ENCODE results near the gene KIF26A.
A peak's percentile ranks its signal among the peaks of the same experiment; 100 is the strongest.
"Not testable (repeated sequence)": the region's sequence is repeated elsewhere in the genome, so short reads cannot be mapped to it uniquely, and the experiment has no call there.

Gene KIF26A

GRCh38 chr14:104149617-104150135 is 11.3 kb downstream of the KIF26A start:
- POLR2A ChIA-PET (ENCODE audit: low non-redundant PET), result no interaction called here
- DNase-seq (ENCODE audit: low spot score), result no peak
- peak overlapping the region; percentile 16; the same call in 1 of the 2 replicates for H3K27ac ChIP-seq
- CTCF ChIA-PET, result no interaction called here
- no peak for TF ChIP-seq CTCF (conservative IDR thresholded peaks at IDR 0.05; ENCODE audit: low read depth)

- no peak overlapping the region for H3K27ac ChIP-seq
- no peak for DNase-seq (ENCODE audit: low spot score)
- TF ChIP-seq CTCF (conservative IDR thresholded peaks at IDR 0.05; ENCODE audit: low read depth), result no peak
- ChIA-PET CTCF (interaction anchor here (0.7 kb wide), 1 partner anchor 11 kb away, joined by 5 read pairs; no protein-coding TSS in a partner anchor), POLR2A (ENCODE audit: low non-redundant PET) (no interaction called here)
Measured at GRCh38 chr14:104150136-104151025, 12.0 kb downstream of the KIF26A start.

GRCh38 chr14:104151026-104151381 is 12.6 kb downstream of the KIF26A start:
- POLR2A ChIA-PET (ENCODE audit: low non-redundant PET), result no interaction called here
- no peak for DNase-seq (ENCODE audit: low spot score)
- TF ChIP-seq CTCF (conservative IDR thresholded peaks at IDR 0.05; ENCODE audit: low read depth), result no peak
- H3K27ac ChIP-seq, result no peak overlapping the region; the same call in 1 of the 2 replicates
- CTCF ChIA-PET, result interaction anchor here (0.7 kb wide), 1 partner anchor 340 kb away, joined by 3 read pairs; no protein-coding TSS in a partner anchor

GRCh38 chr14:104151566-104152245 is 13.3 kb downstream of the KIF26A start:
- DNase-seq (ENCODE audit: low spot score), result no peak
- peak overlapping the region; percentile 78; the same call in 1 of the 2 replicates for H3K27ac ChIP-seq
- POLR2A ChIA-PET (ENCODE audit: low non-redundant PET), result no interaction called here
- TF ChIP-seq CTCF (conservative IDR thresholded peaks at IDR 0.05; ENCODE audit: low read depth), result no peak
- CTCF ChIA-PET, result interaction anchor here (0.7 kb wide), 3 partner anchors 20 to 490 kb away, joined by 3 to 4 read pairs (median 3); no protein-coding TSS in a partner anchor

GRCh38 chr14:104152246-104152575 is 13.8 kb downstream of the KIF26A start:
- ChIA-PET CTCF (interaction anchor here (0.7 kb wide), 2 partner anchors 19 to 489 kb away, joined by 3 to 4 read pairs; no protein-coding TSS in a partner anchor), POLR2A (ENCODE audit: low non-redundant PET) (no interaction called here)
- DNase-seq (ENCODE audit: low spot score), result no peak
- peak overlapping the region; percentile 78 for H3K27ac ChIP-seq
- no peak for TF ChIP-seq CTCF (conservative IDR thresholded peaks at IDR 0.05; ENCODE audit: low read depth)

GRCh38 chr14:104152686-104153393 is 14.5 kb downstream of the KIF26A start:
- DNase-seq (ENCODE audit: low spot score), result no peak
- no peak for TF ChIP-seq CTCF (conservative IDR thresholded peaks at IDR 0.05; ENCODE audit: low read depth)
- peak overlapping the region; percentile 78 for H3K27ac ChIP-seq
- CTCF ChIA-PET, result interaction anchor here (0.7 kb wide), 1 partner anchor 489 kb away, joined by 4 read pairs; no protein-coding TSS in a partner anchor
- POLR2A ChIA-PET (ENCODE audit: low non-redundant PET), result no interaction called here

- CTCF ChIA-PET, result not testable (repeated sequence)
Measured at GRCh38 chr14:104153394-104153755, 15.0 kb downstream of the KIF26A start.

More at GRCh38 chr14:104153394-104153755, 15.0 kb downstream of the KIF26A start:
- POLR2A ChIA-PET (ENCODE audit: low non-redundant PET); DNase-seq (ENCODE audit: low spot score): not testable (repeated sequence)
- H3K27ac ChIP-seq, result peak overlapping the region; percentile 78

Measured in RWPE1 (cell line).